ENCODE results near the gene TAF13. TPM values are rescaled to one million over a fixed set of nuclear protein-coding genes. Genes with fewer than 3 reads are reported as not detected.
A peak's percentile ranks its signal among the peaks of the same experiment; 100 is the strongest.

TAF13 gene, protein sequence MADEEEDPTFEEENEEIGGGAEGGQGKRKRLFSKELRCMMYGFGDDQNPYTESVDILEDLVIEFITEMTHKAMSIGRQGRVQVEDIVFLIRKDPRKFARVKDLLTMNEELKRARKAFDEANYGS
- total RNA-seq (2012; rRNA removed) (13.1 and 81.4 TPM in 2 replicates), polyA plus RNA-seq (2012; rRNA removed) (28.0 and 42.5 TPM in 2 replicates), Bru-seq, nascent RNA (percentile 96 among the genes with signal in this experiment), BruChase-seq, experiment 1, labeled RNA remaining after a 6-hour chase (percentile 93 among the genes with signal in this experiment), BruChase-seq, experiment 2, labeled RNA remaining after a 2-hour chase (percentile 93 among the genes with signal in this experiment)
- 1.3 and 3.0 TPM in 2 replicates for polyA plus RNA-seq (2012; cell fraction: cytosol; rRNA removed)
- 0.79 and 5.5 TPM in 2 replicates for polyA plus RNA-seq (2012; cell fraction: nucleus; rRNA removed; ENCODE audit: low replicate concordance)
- long read RNA-seq, partial matches to known transcripts, result 3 of 3 reads
- long read RNA-seq, other reads (novel, unspliced or antisense), result 0 of 3 reads

DNA sequence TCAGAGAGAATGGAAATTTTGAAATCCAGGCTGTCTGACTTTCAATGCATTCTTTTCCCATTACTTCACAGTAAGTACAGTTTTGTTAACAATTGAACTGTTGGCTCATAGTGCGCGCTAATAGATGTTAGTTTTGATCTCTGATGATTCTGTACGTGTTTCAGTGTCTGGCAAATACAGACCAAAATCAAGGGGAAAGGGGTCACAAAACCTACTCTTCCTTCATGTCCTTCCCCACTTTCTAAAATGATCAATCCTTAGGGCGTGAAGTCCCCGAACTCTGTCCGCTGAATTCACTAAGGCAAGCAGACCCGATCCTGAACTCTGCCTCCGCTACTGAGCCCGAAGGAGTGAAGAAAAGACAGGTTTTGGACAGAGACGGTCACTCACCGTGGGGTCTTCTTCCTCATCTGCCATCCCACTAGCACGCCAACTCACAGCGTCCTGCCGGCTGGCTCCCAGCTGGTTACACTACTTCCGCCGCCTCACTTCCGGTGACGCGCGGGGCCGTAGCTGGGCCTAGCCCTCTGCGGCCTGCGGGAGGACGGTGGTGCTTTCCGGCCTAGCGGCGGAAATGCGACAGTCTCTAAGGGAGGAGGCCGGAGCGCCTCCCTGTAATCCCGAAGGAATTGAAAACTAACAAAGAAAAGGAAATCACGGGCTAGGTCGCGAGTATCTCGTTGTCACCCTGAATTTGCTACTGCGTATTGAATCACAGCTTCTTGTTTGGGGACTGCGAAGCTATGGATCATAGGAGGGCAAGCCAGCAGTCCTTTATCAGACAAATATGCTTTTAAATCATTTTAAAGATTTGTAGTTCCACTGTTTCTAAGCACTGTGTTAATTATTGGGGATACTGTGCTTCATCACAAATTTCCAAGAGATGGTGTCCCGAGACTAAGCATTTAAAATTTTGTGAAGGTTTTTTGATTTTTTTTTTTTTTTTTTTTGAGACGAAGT is at the start of gene TAF13:
TAF13 (minus strand) TSS at position 473 of the 960 bp plus-strand sequence; CDS start at position 417, 56 bp downstream.
- H3K9me1 ChIP-seq (ENCODE audit: insufficient read depth, low read length), result no peaks in the 10 kb centered on the region; the same call in 1 of the 2 replicates
- H2BK20ac ChIP-seq (ENCODE audit: low read depth, low read length), result no peak within 1 kb of the TSS; the same call in 1 of the 2 replicates
- peak within 1 kb of the TSS; percentile 81; the same call in 2 of the 3 replicates for H2BK15ac ChIP-seq (ENCODE audit: low read depth, low read length)
- peak within 1 kb of the TSS; percentile 85 for H3K4me3 ChIP-seq (ENCODE audit: insufficient read depth, low read depth, low read length)
- peak within 1 kb of the TSS; percentile 96 for H2AK5ac ChIP-seq (ENCODE audit: low read depth, low read length)
- no peaks in the 10 kb centered on the region for H3K9me3 ChIP-seq (ENCODE audit: control insufficient read depth, insufficient read depth, low read length)
- peaks cover 12% of the 10 kb centered on the region for H3K36me3 ChIP-seq (ENCODE audit: control insufficient read depth, insufficient read depth, low read length)
- H3K56ac ChIP-seq (ENCODE audit: extremely low read depth, insufficient read depth, low read length), result peak within 1 kb of the TSS; percentile 98
- TF ChIP-seq RAD21 (IDR thresholded peaks at IDR 0.05; ENCODE audit: low read length) (peak; percentile 11; the same call in 1 of the 2 replicates), SMC3 (IDR thresholded peaks at IDR 0.05; ENCODE audit: low read depth, low read length) (no peak), MXI1 (IDR thresholded peaks at IDR 0.05; ENCODE audit: borderline replicate concordance, low read depth, low read length) (peak; percentile 70; the same call in 1 of the 2 replicates), CHD1 (IDR thresholded peaks at IDR 0.05; ENCODE audit: low read depth, low read length) (no peak; the same call in none of the 2 replicates), POLR2A (IDR thresholded peaks at IDR 0.05; ENCODE audit: low read depth, low read length) (peak; percentile 100), BHLHE40 (IDR thresholded peaks at IDR 0.05; ENCODE audit: low read depth, low read length) (no peak), MAZ (IDR thresholded peaks at IDR 0.05; ENCODE audit: borderline replicate concordance, low read depth, low read length) (peak; percentile 74; the same call in 1 of the 2 replicates), FOS (IDR thresholded peaks at IDR 0.05; ENCODE audit: low read depth, low read length) (0 out of 2 replicates have a peak, but pooled peaks have one; percentile 3)
- TF ChIP-seq, protein P1, sequence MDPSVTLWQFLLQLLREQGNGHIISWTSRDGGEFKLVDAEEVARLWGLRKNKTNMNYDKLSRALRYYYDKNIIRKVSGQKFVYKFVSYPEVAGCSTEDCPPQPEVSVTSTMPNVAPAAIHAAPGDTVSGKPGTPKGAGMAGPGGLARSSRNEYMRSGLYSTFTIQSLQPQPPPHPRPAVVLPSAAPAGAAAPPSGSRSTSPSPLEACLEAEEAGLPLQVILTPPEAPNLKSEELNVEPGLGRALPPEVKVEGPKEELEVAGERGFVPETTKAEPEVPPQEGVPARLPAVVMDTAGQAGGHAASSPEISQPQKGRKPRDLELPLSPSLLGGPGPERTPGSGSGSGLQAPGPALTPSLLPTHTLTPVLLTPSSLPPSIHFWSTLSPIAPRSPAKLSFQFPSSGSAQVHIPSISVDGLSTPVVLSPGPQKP (IDR thresholded peaks at IDR 0.05; ENCODE audit: borderline replicate concordance, low read depth, low read length), result peak; percentile 70; the same call in 1 of the 2 replicates
- TF ChIP-seq, protein P2, sequence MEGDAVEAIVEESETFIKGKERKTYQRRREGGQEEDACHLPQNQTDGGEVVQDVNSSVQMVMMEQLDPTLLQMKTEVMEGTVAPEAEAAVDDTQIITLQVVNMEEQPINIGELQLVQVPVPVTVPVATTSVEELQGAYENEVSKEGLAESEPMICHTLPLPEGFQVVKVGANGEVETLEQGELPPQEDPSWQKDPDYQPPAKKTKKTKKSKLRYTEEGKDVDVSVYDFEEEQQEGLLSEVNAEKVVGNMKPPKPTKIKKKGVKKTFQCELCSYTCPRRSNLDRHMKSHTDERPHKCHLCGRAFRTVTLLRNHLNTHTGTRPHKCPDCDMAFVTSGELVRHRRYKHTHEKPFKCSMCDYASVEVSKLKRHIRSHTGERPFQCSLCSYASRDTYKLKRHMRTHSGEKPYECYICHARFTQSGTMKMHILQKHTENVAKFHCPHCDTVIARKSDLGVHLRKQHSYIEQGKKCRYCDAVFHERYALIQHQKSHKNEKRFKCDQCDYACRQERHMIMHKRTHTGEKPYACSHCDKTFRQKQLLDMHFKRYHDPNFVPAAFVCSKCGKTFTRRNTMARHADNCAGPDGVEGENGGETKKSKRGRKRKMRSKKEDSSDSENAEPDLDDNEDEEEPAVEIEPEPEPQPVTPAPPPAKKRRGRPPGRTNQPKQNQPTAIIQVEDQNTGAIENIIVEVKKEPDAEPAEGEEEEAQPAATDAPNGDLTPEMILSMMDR (conservative IDR thresholded peaks at IDR 0.05; ENCODE audit: low read depth, low read length), result peak; percentile 43
- ChIA-PET CTCF (interaction anchor here (0.6 to 1.0 kb wide), 4 partner anchors 24 to 155 kb away, joined by 3 to 8 read pairs (median 4); a partner anchor contains a TSS), POLR2A (ENCODE audit: unreplicated experiment) (interaction anchor here (0.6 to 1.1 kb wide), 3 partner anchors 8 to 48 kb away, joined by 3 to 4 read pairs (median 3); partner anchors contain the start of gene TMEM167B)
- H2AK9ac ChIP-seq (replicated peaks; ENCODE audit: low read depth, low read length, poor library complexity), result peak within 1 kb of the TSS; percentile 95
- H2AFZ ChIP-seq (replicated peaks; ENCODE audit: low read length, poor library complexity), result peak within 1 kb of the TSS; percentile 86
- H3K23ac ChIP-seq (ENCODE audit: low read depth, low read length), result peak within 1 kb of the TSS; percentile 98
- peak within 1 kb of the TSS; percentile 99 for H3K18ac ChIP-seq (ENCODE audit: low read depth, low read length)
- peak within 1 kb of the TSS; percentile 100 for H3K4me2 ChIP-seq (ENCODE audit: low read depth, low read length)
- peak within 1 kb of the TSS; percentile 94 to 100 for H4K8ac ChIP-seq (ENCODE audit: low read depth in 2 of 2, low read length in 2 of 2)
- no peaks in the 10 kb centered on the region for H3K27me3 ChIP-seq (ENCODE audit: control insufficient read depth, insufficient read depth, low read length)
- peak within 1 kb of the TSS; percentile 100 for H3K9ac ChIP-seq (ENCODE audit: low read depth, low read length)
- H2BK5ac ChIP-seq (ENCODE audit: low read depth, low read length, poor library complexity, severe bottlenecking), result peak within 1 kb of the TSS; percentile 98
- peak; percentile 99 for ATAC-seq (ENCODE audit: low read depth)
- in situ Hi-C loops (cut with MboI; ENCODE audit: low sequenced_read_pairs) (no loop called here), dilution Hi-C loops (cut with HindIII; ENCODE audit: low sequenced_read_pairs, unreplicated experiment) (no loop called here), intact Hi-C loops (cut with micrococcal nuclease) (loop anchor here (1.0 kb wide), 1 partner anchor 24 kb away; no protein-coding TSS in a partner anchor)
- H3K27ac ChIP-seq (ENCODE audit: insufficient read depth, low read length), result peak within 1 kb of the TSS; percentile 99
- peak within 1 kb of the TSS; percentile 99 for H3K14ac ChIP-seq (replicated peaks; ENCODE audit: low read depth, low read length)
- WGBS, 2 experiments (ENCODE audit: extremely low coverage in 2 of 2, insufficient read length in 1 of 2), result 2% methylated on average over 23 of the region's 39 CpGs; no CpG with 5 or more reads in 1 of the 2 experiments
- H3K4ac ChIP-seq (ENCODE audit: low read depth, low read length), result peak within 1 kb of the TSS; percentile 99
- peak within 1 kb of the TSS; percentile 95 for H4K91ac ChIP-seq (ENCODE audit: insufficient read depth, low read depth, low read length)
- H3K4me1 ChIP-seq (ENCODE audit: control insufficient read depth, insufficient read depth, low read length), result no peaks in the 10 kb centered on the region
- peak; percentile 96 for DNase-seq
- BruUV-seq (replicated peaks), result TSS peak; percentile 98
- H3K79me1 ChIP-seq (ENCODE audit: low read depth in 1 of 2, low read length in 2 of 2), result peaks cover 3 to 21% of the 10 kb centered on the region in 2 experiments; a peak in 3 of 4 replicates
- H4K20me1 ChIP-seq (ENCODE audit: insufficient read depth, low read length), result peaks cover 11% of the 10 kb centered on the region; the same call in 1 of the 2 replicates
- peak within 1 kb of the TSS; percentile 100 for H4K5ac ChIP-seq (ENCODE audit: low read depth, low read length)
- H2BK120ac ChIP-seq (ENCODE audit: low read depth, low read length), result peak within 1 kb of the TSS; percentile 75

All from IMR-90 (cell line).